HL-60 (cell line): ENCODE measurements around the gene DAND5.
A peak's percentile ranks its signal among the peaks of the same experiment; 100 is the strongest.

Experiments used
- DNase-seq, 2 experiments: peaks; one replicate each; pipeline ENCODE4 v3.0.0-alpha.2; 2010 to 2020; ENCODE audit warnings: low read depth in 1 of 2, low spot score in 1 of 2
- H3K27ac ChIP-seq: fragments of 250-450 bp; sonication (Bioruptor Pico); replicated peaks from 2 replicates; pipeline ENCODE4 v1.5.1; 2020; ENCODE audit warnings: mild to moderate bottlenecking, moderate library complexity
- H3K27me3 ChIP-seq: fragments of 250-450 bp; sonication (Bioruptor Pico); 2 replicates; pipeline ENCODE4 v1.5.1; 2021; ENCODE audit warnings: mild to moderate bottlenecking, moderate library complexity; ENCODE audit not compliant: insufficient read depth, poor library complexity, severe bottlenecking
- H3K4me3 ChIP-seq: replicated peaks from 2 replicates; pipeline ENCODE4 v1.5.1; 2011; ENCODE audit warnings: mild to moderate bottlenecking, control low read depth, low read length; ENCODE audit not compliant: insufficient read depth
- CTCF ChIP-seq: IDR thresholded peaks from one replicate; pipeline ENCODE4 v1.5.1; 2011; ENCODE audit warnings: low read length, control low read depth, inconsistent platforms; ENCODE audit not compliant: insufficient read depth
- GABPA ChIP-seq: IDR thresholded peaks from 2 replicates; pipeline ENCODE4 v1.6.1; 2012; ENCODE audit warnings: low read depth
- POLR2AphosphoS5 ChIP-seq: IDR thresholded peaks from 2 replicates; pipeline ENCODE4 v1.6.1; 2012; ENCODE audit warnings: low read depth
- REST ChIP-seq: IDR thresholded peaks from 2 replicates; pipeline ENCODE4 v1.6.1; 2012; ENCODE audit warnings: low read depth; ENCODE audit not compliant: insufficient replicate concordance
- SPI1 ChIP-seq: IDR thresholded peaks from 2 replicates; pipeline ENCODE4 v1.6.1; 2012; ENCODE audit warnings: low read depth, mild to moderate bottlenecking, borderline replicate concordance

The DAND5 gene

DNA sequence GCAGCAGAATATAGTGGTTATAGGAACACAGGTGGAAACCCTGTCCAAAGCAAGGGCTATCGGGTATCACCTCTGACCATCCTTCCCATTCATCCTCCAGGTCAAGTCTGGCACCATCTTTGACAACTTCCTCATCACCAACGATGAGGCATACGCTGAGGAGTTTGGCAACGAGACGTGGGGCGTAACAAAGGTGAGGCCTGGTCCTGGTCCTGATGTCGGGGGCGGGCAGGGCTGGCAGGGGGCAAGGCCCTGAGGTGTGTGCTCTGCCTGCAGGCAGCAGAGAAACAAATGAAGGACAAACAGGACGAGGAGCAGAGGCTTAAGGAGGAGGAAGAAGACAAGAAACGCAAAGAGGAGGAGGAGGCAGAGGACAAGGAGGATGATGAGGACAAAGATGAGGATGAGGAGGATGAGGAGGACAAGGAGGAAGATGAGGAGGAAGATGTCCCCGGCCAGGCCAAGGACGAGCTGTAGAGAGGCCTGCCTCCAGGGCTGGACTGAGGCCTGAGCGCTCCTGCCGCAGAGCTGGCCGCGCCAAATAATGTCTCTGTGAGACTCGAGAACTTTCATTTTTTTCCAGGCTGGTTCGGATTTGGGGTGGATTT lies 25.8 kb upstream of the DAND5 start:
- peak overlapping the region; percentile 45 for H3K27ac ChIP-seq
- H3K4me3 ChIP-seq: peak overlapping the region; percentile 13; the same call in 1 of the 2 replicates
- TF ChIP-seq REST (no peak), POLR2AphosphoS5 (peak; percentile 90)
- H3K27me3 ChIP-seq: no peaks in the 10 kb centered on the region
- no peak for DNase-seq

GRCh38 chr19:12944104-12944674 lies 25.2 kb upstream of the DAND5 start:
- TF ChIP-seq SPI1 (no peak), REST (no peak), POLR2AphosphoS5 (no peak; the same call in 1 of the 2 replicates), GABPA (no peak), CTCF (no peak)
- DNase-seq: no peak
- Histone ChIP-seq H3K4me3 (0 out of 2 replicates have a peak overlapping the region, but pooled peaks have one; percentile 2), H3K27ac (peak overlapping the region; percentile 75), H3K27me3 (no peaks in the 10 kb centered on the region)

DNA sequence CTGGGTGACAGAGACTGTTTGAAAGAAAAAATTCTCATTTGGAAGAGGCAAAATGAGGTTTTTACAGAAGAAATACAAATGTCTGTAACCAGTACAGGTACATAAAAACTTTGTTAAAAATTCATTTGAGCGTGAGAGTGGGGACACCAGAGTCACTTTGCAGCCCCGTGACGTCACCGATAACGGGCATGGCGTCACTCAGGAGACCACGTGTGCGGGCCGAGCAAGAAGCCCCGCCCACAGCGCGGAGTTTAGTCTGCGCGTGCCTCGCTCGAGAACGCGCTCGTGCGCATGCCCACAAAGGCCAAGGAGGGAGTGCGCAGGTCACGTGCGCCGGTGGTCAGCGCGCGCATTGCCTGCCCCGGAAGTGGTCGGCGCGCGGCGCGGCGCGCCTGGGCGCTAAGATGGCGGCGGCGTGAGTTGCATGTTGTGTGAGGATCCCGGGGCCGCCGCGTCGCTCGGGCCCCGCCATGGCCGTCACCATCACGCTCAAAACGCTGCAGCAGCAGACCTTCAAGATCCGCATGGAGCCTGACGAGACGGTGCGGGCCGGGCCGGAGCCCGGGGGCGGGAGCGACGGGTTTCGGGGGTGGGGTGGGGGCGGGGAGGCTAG lies 23.8 kb upstream of the DAND5 start, which contains the start of gene RAD23A:
Gene RAD23A, plus strand, starts transcription at position 384 of the 613 bp plus-strand sequence. Its CDS starts 87 bp downstream, at position 471.
- peak within 1 kb of the TSS; percentile 81 for H3K4me3 ChIP-seq
- DNase-seq: peak; percentile 97
- peak within 1 kb of the TSS; percentile 75 for H3K27ac ChIP-seq
- no peaks in the 10 kb centered on the region for H3K27me3 ChIP-seq
- no peak; the same call in 1 of the 2 replicates for TF ChIP-seq SPI1
- peak; percentile 63 for TF ChIP-seq REST
- TF ChIP-seq CTCF: no peak
- TF ChIP-seq GABPA: peak; percentile 72
- TF ChIP-seq POLR2AphosphoS5: peak; percentile 100
